ENCODE data around the gene IL20RA.

- TF ChIP-seq CTCF (optimal IDR thresholded peaks at IDR 0.05 in 1 of 3, IDR thresholded peaks at IDR 0.05 in 1 of 3, conservative IDR thresholded peaks at IDR 0.05 in 1 of 3; ENCODE audit: extremely low read depth in 1 of 3, insufficient read depth in 2 of 3, low read length in 3 of 3) (no peak), EZH2 (IDR thresholded peaks at IDR 0.05; ENCODE audit: low read length) (no peak)
These were observed 25.1 kb downstream of the IL20RA start for GRCh38 chr6:137019476-137020272.
